H1 (cell line): ENCODE measurements around the gene ITPKB. TPM values are rescaled to one million over a fixed set of nuclear protein-coding genes. Genes with fewer than 3 reads are reported as not detected.

Source experiments
- CTCF ChIA-PET: fragments of 300-600 bp; sonication (Branson Sonifier 250); formaldehyde crosslinking; loops from one replicate; lab custom pipeline; 2021; ENCODE audit not compliant: partially characterized antibody; lab: Charles Lee
- POLR2A ChIA-PET: fragments of 300-600 bp; sonication (Branson Sonifier 250); formaldehyde crosslinking; loops from one replicate; lab custom pipeline; 2021; ENCODE audit warnings: inconsistent platforms; ENCODE audit not compliant: partially characterized antibody; lab: Charles Lee
- DNase-seq, 2 experiments: peaks; one replicate each; pipeline versions ENCODE4 v3.0.0 to v3.0.0-alpha.2; 2010 to 2022; ENCODE audit warnings: low spot score in 2 of 2, low read depth in 1 of 2, mixed read lengths in 1 of 2
- FAIRE-seq: peaks from 2 replicates; lab custom pipeline; 2011; peaks lifted over from hg19 to GRCh38; lab: Jason Lieb, UNC
- H2AFZ ChIP-seq: 2 replicates; pipeline ENCODE4 v1.8.1; 2012; ENCODE audit warnings: low read length, inconsistent platforms
- H2AK5ac ChIP-seq: 2 replicates; pipeline ENCODE4 v1.6.1; 2013; ENCODE audit warnings: low read depth, low read length
- H2BK120ac ChIP-seq: replicated peaks from 2 replicates; pipeline ENCODE3; 2013; ENCODE audit warnings: low read depth, low read length, inconsistent platforms
- H2BK12ac ChIP-seq: 2 replicates; pipeline ENCODE4 v1.6.1; 2013; ENCODE audit warnings: low read depth, low read length
- H2BK15ac ChIP-seq: 2 replicates; pipeline ENCODE4 v1.6.1; 2013; ENCODE audit warnings: low read length
- H2BK20ac ChIP-seq: 2 replicates; pipeline ENCODE4 v1.6.1; 2013; ENCODE audit warnings: low read length
- H2BK5ac ChIP-seq: 2 replicates; pipeline ENCODE4 v1.6.1; 2013; ENCODE audit warnings: low read depth, low read length
- H3K14ac ChIP-seq: 2 replicates; pipeline ENCODE4 v1.6.1; 2013; ENCODE audit warnings: inconsistent platforms; ENCODE audit not compliant: insufficient read length
- H3K18ac ChIP-seq: 2 replicates; pipeline ENCODE4 v1.6.1; 2013; ENCODE audit warnings: low read length; ENCODE audit errors: extremely low read depth
- H3K23ac ChIP-seq: 2 replicates; pipeline ENCODE4 v1.6.1; 2013; ENCODE audit warnings: inconsistent platforms; ENCODE audit not compliant: insufficient read length
- H3K23me2 ChIP-seq: 2 replicates; pipeline ENCODE4 v1.6.1; 2013; ENCODE audit warnings: low read depth, low read length
- H3K27ac ChIP-seq: 2 replicates; pipeline ENCODE4 v1.6.1; 2011; ENCODE audit warnings: low read depth, low read length, inconsistent platforms
- H3K27me3 ChIP-seq, 4 experiments: replicated peaks in 1 of 4; 1 replicate in 1 of 4; 2 replicates in 3 of 4; pipeline versions ENCODE4 v1.6.1 to v1.8.1; 2011 to 2013; ENCODE audit warnings: low read length in 3 of 4, mild to moderate bottlenecking in 3 of 4, inconsistent platforms in 2 of 4, mixed read lengths in 2 of 4, moderate library complexity in 1 of 4; ENCODE audit not compliant: control insufficient read depth in 3 of 4, insufficient read depth in 3 of 4; ENCODE audit errors: extremely low read depth in 1 of 4
- H3K36me3 ChIP-seq, 4 experiments: 2 replicates each; pipeline versions ENCODE4 v1.6.1 to v1.8.1; 2011 to 2013; ENCODE audit warnings: mild to moderate bottlenecking in 4 of 4, low read length in 3 of 4, moderate library complexity in 2 of 4, control low read depth in 1 of 4, inconsistent platforms in 1 of 4; ENCODE audit not compliant: insufficient read depth in 4 of 4, control insufficient read depth in 2 of 4
- H3K4ac ChIP-seq: replicated peaks from 2 replicates; pipeline ENCODE3; 2013; ENCODE audit warnings: low read length, low read depth, mixed read lengths, inconsistent platforms; ENCODE audit not compliant: insufficient read length
- H3K4me1 ChIP-seq, 4 experiments: replicated peaks in 1 of 4; 1 replicate in 1 of 4; 2 replicates in 3 of 4; pipeline versions ENCODE4 v1.6.1 to v1.8.1; 2011 to 2013; ENCODE audit warnings: low read length in 3 of 4, inconsistent platforms in 2 of 4, mixed read lengths in 1 of 4; ENCODE audit not compliant: insufficient read depth in 4 of 4, control insufficient read depth in 3 of 4
- H3K4me2 ChIP-seq, 2 experiments: 2 replicates each; pipeline versions ENCODE4 v1.6.1 to v1.8.1; 2011 to 2013; ENCODE audit warnings: low read depth in 2 of 2, low read length in 2 of 2, control low read depth in 1 of 2, inconsistent platforms in 1 of 2, mild to moderate bottlenecking in 1 of 2; ENCODE audit not compliant: insufficient read depth in 1 of 2
- H3K4me3 ChIP-seq, 4 experiments: fragments of 200-600, 300-600 bp in 1 of 4; sonication (generic), shearing (Covaris generic), sonication (Bioruptor Twin) in 1 of 4; 2 replicates each; pipeline versions ENCODE4 v1.5.1 to v1.8.1; 2011 to 2016; ENCODE audit warnings: low read length in 4 of 4, low read depth in 3 of 4, control low read depth in 2 of 4, inconsistent platforms in 2 of 4, mild to moderate bottlenecking in 2 of 4, mixed read lengths in 1 of 4, moderate library complexity in 1 of 4; ENCODE audit not compliant: insufficient read depth in 2 of 4; ENCODE audit errors: extremely low read depth in 1 of 4
- H3K56ac ChIP-seq: replicated peaks from 2 replicates; pipeline ENCODE3; 2013; ENCODE audit warnings: low read depth, mild to moderate bottlenecking, mixed read lengths, low read length, inconsistent platforms; ENCODE audit not compliant: insufficient read length
- H3K79me1 ChIP-seq: 2 replicates; pipeline ENCODE4 v1.6.1; 2013; ENCODE audit warnings: low read depth, low read length, control low read depth
- H3K79me2 ChIP-seq, 2 experiments: 2 replicates each; pipeline versions ENCODE4 v1.6.1 to v1.8.1; 2012 to 2013; ENCODE audit warnings: low read length in 2 of 2, mild to moderate bottlenecking in 2 of 2, inconsistent platforms in 1 of 2; ENCODE audit not compliant: insufficient read depth in 2 of 2, control insufficient read depth in 1 of 2
- H3K9ac ChIP-seq, 4 experiments: replicated peaks in 1 of 4; 1 replicate in 1 of 4; 2 replicates in 3 of 4; pipeline versions ENCODE4 v1.6.1 to v1.8.1; 2011 to 2013; ENCODE audit warnings: low read depth in 3 of 4, low read length in 3 of 4, control low read depth in 2 of 4, mild to moderate bottlenecking in 2 of 4, moderate library complexity in 2 of 4, inconsistent platforms in 1 of 4; ENCODE audit errors: extremely low read depth in 1 of 4
- H3K9me3 ChIP-seq, 2 experiments: 2 replicates each; pipeline versions ENCODE4 v1.6.1 to v1.8.1; 2012 to 2013; ENCODE audit warnings: mild to moderate bottlenecking in 2 of 2, moderate library complexity in 2 of 2, control low read depth in 1 of 2, inconsistent platforms in 1 of 2, low read depth in 1 of 2, low read length in 1 of 2, mixed read lengths in 1 of 2; ENCODE audit not compliant: insufficient read depth in 2 of 2
- H4K20me1 ChIP-seq, 2 experiments: replicated peaks in 1 of 2; 2 replicates each; pipeline versions ENCODE3 to v1.8.1; 2011 to 2013; ENCODE audit warnings: inconsistent platforms in 2 of 2, low read length in 2 of 2, mild to moderate bottlenecking in 1 of 2; ENCODE audit not compliant: insufficient read depth in 2 of 2, control insufficient read depth in 1 of 2
- H4K5ac ChIP-seq: 2 replicates; pipeline ENCODE4 v1.6.1; 2013; ENCODE audit warnings: low read length, low read depth, mixed read lengths, inconsistent platforms; ENCODE audit not compliant: insufficient read length
- H4K8ac ChIP-seq: 2 replicates; pipeline ENCODE4 v1.8.0; 2013; ENCODE audit warnings: mild to moderate bottlenecking, moderate library complexity, low read length, inconsistent platforms; ENCODE audit not compliant: insufficient read depth; ENCODE audit errors: extremely low read depth
- H4K91ac ChIP-seq: replicated peaks from 2 replicates; pipeline ENCODE3; 2013; ENCODE audit warnings: low read length, mixed read lengths, inconsistent platforms; ENCODE audit not compliant: insufficient read length
- POU5F1 ChIP-seq: IDR thresholded peaks from 2 replicates; pipeline ENCODE4 v1.6.1; 2011; ENCODE audit warnings: low read depth, mild to moderate bottlenecking, low read length, moderate library complexity
- RFX5 ChIP-seq: IDR thresholded peaks from 2 replicates; pipeline ENCODE4 v1.6.1; 2011; ENCODE audit warnings: low read depth, low read length, improper control_type of control experiment, borderline replicate concordance
- TAF1 ChIP-seq: IDR thresholded peaks from 2 replicates; pipeline ENCODE4 v1.6.1; 2011; ENCODE audit warnings: mild to moderate bottlenecking, low read depth, low read length
- WGBS, 2 experiments: shearing (Covaris generic) in 1 of 2; methylation state at CpG; one replicate each; pipeline versions ENCODE4 v1.1.6 to v1.1.7; 2013 to 2015; ENCODE audit warnings: low lambda C conversion rate in 2 of 2, mixed read lengths in 2 of 2, inconsistent platforms in 1 of 2, low coverage in 1 of 2, missing lambda C conversion rate in 1 of 2; ENCODE audit not compliant: insufficient replicate concordance in 2 of 2, insufficient coverage in 1 of 2, insufficient read length in 1 of 2; ENCODE audit errors: extremely low coverage in 1 of 2, missing lambda C conversion rate in 1 of 2; 5-methylcytosine and 5-hydroxymethylcytosine counted together
- polyA plus RNA-seq, 7 experiments: library from polyadenylated mRNA; depleted of rRNA in 3 of 7; stranded (reverse) in 5 of 7; unstranded in 2 of 7; fragments of >200 nt in 5 of 7; fragments of 200-250 nt in 2 of 7; gene quantifications; 1 replicate in 5 of 7; 2 replicates in 1 of 7; 4 replicates in 1 of 7; pipeline versions ENCODE4 v1.2.1 to v1.2.3, GENCODE V29; 2011 to 2013; ENCODE audit warnings: missing spikeins in 2 of 7, mixed read lengths in 2 of 7
- total RNA-seq: library from RNA; stranded (reverse); fragmentation: NEBNext Ultra II Directional; extraction: Animal tissue kit (Norgen Biotek cat#: 25700); gene quantifications from 2 replicates; pipeline ENCODE4 v1.2.1, GENCODE V29; 2021
- TF ChIP-seq, protein P1 (sequence below): IDR thresholded peaks from 2 replicates; pipeline ENCODE4 v1.6.1; 2012; ENCODE audit warnings: inconsistent platforms

The ITPKB gene
- total and polyA plus RNA-seq, 2 of the 8 experiments (the other 6 are each of a cell fraction or from before 2014, with no cell fraction given): 1.7 to 4.8 TPM

DNA sequence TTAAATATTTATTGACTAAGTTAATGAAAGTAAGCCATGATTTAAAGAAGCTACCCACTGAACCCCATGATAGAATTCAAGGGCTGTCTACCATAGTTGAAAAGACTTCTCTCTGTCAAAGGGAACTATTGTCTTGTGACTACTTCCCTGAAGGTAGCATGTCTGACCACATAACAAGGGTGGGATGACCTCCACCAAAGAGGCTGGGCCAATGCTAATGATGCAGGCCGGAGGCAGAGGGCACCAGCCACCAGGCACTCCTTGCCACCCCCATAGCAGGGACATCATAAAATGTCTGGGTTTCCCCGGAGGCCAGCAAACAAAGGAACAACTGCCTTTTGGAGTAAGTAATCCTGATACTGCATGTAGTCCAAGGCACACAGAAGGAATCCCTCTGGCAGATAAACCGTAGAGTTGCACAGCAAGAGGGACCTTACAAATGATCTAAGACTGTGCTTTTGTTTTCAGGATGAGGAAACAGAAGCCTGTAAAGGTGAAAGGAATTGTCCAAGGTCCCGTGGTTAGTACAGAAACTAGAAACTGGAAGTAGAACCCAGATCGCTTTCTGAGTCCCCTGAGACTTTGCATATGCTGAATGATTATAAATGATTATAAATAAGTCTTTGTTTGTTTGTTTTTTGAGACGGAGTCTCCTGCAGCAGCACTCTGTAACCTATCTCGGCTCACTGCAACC lies 33.5 kb upstream of the ITPKB start:
- no peak overlapping the region for H2BK20ac ChIP-seq
- no peak overlapping the region for H3K56ac ChIP-seq
- H2BK12ac ChIP-seq: no peak overlapping the region
- H3K18ac ChIP-seq: no peak overlapping the region
- H3K4ac ChIP-seq: no peak overlapping the region
- H2AFZ ChIP-seq: no peak overlapping the region; the same call in 1 of the 2 replicates
- no peaks in the 10 kb centered on the region for H3K9me3 ChIP-seq
- H3K79me2 ChIP-seq: no peaks in the 10 kb centered on the region
- H4K20me1 ChIP-seq: no peaks in the 10 kb centered on the region
- no peaks in the 10 kb centered on the region for H3K79me1 ChIP-seq
- no peak overlapping the region for H3K23ac ChIP-seq
- no peak overlapping the region for H2BK15ac ChIP-seq
- H3K23me2 ChIP-seq: no peaks in the 10 kb centered on the region
- H3K36me3 ChIP-seq: no peaks in the 10 kb centered on the region
- no peak overlapping the region for H3K4me3 ChIP-seq
- CTCF ChIA-PET: interaction anchor here (1.6 kb wide), 1 partner anchor 139 kb away, joined by 3 read pairs; no protein-coding TSS in a partner anchor
- no peak overlapping the region for H4K8ac ChIP-seq
- no peak overlapping the region for H2AK5ac ChIP-seq
- H3K27me3 ChIP-seq: no peaks in the 10 kb centered on the region
- POLR2A ChIA-PET: no interaction called here
- no peak overlapping the region for H4K5ac ChIP-seq
- DNase-seq: no peak
- TF ChIP-seq TAF1 (no peak), POU5F1 (no peak), RFX5 (no peak)
- TF ChIP-seq, protein P1, sequence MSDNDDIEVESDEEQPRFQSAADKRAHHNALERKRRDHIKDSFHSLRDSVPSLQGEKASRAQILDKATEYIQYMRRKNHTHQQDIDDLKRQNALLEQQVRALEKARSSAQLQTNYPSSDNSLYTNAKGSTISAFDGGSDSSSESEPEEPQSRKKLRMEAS: no peak
- TF ChIP-seq, all 59 proteins: peak for 0
- no peak overlapping the region for H4K91ac ChIP-seq
- no peak overlapping the region for H2BK5ac ChIP-seq
- FAIRE-seq: no peak
- no peak overlapping the region for H3K14ac ChIP-seq
- H3K4me2 ChIP-seq: no peak overlapping the region
- H3K27ac ChIP-seq: no peak overlapping the region
- no peak overlapping the region for H3K9ac ChIP-seq
- no peaks in the 10 kb centered on the region for H3K4me1 ChIP-seq
- WGBS, 2 experiments: 85% methylated on average over 7 of the region's 7 CpGs; no CpG with 5 or more reads in 1 of the 2 experiments
- no peak overlapping the region for H2BK120ac ChIP-seq
